Medulla oblongata (tissue), 1 donor: ENCODE measurements around the gene PEX26.
"Not testable (repeated sequence)": the region's sequence is repeated elsewhere in the genome, so short reads cannot be mapped to it uniquely, and the experiment has no call there.

Source experiments
- DNase-seq: peaks from one replicate; pipeline ENCODE4 v3.0.0-alpha.2; 2015; ENCODE audit errors: extremely low spot score

The PEX26 gene

DNA sequence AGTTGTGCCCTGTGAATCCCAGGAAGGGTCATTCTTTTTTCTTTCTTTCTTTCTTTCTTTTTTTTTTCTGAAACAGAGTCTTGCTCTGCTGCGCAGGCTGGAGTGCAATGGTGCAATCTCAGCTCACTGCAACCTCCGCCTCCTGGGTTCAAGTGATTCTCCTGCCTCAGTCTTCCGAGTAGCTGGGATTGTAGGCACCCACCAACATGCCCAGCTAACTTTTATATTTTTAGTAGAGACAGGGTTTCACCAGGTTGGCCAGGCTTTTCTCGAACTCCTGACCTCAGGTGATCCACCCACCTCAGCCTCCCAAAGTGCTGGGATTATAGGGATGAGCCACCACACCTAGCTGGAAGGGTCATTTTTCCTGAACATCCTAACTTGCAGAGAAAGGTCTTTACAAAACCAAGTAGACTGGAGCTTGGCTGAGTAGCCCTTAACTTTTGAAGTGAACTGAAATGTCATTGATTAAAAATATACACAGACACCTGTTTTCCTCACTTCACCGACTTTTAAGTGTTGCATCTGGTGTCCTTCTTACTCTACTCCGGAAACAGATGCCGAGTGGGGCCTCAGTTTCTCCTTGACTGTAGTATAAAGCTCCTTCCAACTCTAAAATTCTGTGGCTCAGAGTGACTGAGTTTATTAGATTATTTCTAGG, 6.4 kb upstream of the PEX26 start:
- not testable (repeated sequence) for DNase-seq

DNA sequence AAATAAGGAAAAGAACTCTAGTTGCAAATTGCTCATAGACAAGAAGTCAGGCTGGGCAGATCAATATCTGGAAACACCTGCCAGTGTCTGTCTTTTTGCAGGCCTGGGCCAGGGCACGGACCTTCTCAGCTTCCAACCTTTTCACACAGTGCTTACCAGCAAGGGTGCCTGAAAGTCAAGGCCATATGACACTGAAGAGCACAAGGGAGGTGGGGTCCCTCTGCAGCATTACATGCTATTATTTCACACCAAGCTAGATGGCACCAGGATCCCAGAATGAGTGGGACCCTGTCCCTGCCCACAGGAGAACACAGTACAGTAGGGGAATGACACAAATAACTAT, 5.9 kb upstream of the PEX26 start:
- DNase-seq, result no peak

DNA sequence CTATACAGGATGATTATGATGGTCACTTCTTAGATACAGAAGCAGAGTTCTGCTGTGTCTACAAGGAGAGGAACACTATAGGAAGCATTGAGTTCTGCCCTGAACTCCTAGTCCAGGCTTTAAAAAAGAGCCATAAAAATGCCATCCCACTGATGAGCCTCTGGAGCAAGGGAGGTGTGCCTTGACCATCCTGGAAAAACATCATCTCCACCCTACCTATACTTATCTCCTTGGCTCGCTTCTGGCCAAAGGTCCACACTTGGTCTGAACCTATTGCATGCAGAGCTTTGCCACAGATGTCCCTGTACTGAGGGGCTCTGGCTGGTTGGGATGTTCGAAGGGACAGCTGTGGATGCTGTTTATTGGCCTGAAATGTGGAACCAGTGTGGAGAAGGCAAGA, 4.3 kb upstream of the PEX26 start:
- no peak for DNase-seq

DNA sequence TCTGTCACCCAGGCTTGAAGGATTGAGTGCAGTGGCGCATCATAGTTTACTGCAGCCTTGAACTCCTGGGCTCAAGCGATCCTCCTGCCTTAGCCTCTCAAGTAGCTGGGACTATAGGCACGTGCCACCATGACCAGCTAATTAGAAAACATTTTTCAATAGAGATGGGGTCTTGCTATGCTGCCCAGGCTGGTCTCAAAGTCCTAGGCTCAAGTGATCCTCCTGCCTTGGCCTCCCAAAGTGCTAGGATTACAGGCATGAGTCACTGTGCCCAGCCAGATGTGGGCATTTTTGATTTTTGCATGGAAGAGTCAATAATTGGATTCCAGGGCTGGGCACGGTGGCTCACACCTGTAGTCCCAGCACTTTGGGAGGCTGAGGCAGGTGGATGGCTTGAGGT, 3.9 kb upstream of the PEX26 start:
- not testable (repeated sequence) for DNase-seq

DNA sequence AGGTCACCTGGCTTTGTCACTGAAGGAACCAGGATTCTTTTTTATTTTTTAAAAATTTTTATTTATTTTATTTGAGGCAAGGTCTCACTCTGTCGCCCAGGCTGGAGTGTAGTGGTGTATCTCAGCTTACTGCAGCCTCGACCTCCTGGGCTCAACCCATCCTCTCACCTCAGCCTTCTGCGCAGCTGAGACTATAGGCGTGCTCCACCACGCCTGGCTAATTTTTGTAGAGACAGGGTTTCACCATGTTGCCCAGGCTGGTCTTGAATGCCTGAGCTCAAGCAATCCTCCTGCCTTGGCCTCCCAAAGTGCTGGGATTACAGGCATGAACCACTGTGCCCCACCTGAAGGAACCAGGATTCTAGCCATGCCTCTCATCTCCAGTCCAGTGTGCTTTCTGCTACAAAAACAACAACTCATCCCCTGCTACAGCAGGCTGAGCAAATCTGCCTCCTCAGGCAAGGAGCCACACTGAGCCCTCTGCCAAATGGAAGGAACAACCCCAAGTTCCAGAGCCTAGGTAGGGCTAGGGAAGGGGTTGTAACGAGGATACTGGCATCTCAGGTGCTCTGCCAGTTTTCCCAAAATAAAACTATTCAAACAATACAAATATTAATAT, 2.6 kb upstream of the PEX26 start:
- DNase-seq, result no peak

DNA sequence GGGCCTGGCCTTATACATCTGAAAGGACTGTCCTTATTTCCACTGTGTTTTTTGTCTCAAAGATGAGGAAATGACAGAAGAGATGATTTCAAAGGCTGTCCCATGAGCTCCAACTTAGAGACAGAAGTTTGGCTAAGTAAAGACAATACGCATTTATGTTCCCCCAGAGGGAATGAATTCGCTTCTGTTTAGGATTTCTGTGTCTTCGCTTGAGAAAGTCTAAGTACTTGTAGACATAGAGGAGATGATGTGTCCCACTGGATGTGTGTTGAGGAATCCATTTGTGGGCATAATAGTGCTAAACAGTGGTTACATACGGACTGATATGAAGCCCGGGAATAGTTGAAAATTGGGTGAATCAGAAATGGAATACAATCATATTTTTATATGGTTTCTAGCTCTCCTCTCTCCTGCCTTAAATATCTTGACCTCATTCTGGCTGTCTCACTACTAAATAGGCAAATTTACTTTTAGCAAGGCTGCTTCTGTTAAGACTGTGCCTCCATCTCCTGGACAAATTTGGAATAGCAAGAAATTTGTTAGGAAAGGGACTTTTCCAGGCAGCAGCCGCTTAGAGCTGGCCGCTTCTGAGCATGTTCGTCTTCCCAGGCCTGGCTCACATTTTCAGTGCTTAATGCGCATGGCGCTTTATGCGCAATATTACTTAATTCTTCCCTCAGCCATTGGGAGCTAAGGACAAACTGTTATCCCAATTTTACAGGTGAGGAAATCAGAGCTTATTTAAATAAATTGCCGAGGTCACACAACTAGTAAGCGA, 1.9 kb upstream of the PEX26 start:
- DNase-seq, result peak; percentile 98

DNA sequence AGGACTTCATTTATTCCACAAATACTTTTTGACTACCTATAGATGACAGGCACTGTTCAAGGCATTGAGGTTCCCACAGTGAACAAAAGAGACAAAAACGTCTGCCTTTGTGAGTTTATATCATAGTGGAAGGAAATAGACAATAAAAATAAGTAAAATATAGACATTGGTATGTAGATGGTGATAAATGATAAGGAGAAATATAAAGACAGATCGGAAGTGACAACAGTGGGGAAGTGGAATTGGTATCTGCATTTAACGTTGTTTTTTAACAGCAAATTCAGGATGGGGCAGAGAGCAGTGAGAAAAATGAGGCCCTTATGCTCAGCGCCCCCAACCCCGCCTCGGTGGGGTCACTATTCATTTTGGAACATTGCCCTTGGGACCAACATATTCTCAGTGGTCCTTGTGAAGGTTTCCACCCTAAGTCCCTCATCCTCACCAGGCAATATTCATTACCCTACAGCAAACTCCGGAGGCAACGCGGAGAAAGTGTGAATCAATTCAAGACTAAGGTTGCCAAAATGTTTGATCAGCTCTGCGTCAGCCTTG, 627 bp upstream of the PEX26 start:
- DNase-seq, result no peak

DNA sequence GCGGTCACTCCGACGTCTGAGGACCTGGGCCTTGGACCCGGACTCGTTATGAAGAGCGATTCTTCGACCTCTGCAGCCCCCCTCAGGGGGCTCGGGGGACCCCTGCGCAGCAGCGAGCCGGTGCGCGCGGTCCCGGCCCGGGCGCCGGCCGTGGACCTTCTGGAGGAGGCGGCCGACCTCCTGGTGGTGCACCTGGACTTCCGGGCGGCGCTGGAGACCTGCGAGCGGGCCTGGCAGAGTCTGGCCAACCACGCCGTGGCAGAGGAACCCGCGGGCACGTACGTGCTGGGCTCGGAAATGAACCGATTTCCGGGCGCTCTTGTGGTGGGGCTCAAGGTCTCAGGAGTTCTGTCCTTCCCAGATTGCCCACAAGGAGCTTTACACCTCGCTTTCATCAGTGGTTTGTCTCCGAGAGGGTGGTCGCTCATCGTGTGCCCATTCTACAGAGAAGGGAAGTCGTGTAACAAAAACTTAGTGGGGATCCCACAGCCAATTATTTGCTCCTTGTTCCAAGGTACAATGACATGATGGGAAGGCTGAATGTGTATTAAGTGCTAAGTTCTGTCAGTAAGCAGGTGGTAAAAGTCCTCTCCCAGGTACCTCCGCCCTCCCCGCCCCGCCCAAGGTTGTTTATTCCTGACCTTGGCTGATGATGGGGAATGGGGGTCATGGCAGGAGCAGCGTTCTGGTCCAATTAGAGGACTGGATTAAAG, 695 bp downstream of the PEX26 start:
- DNase-seq, result no peak

DNA sequence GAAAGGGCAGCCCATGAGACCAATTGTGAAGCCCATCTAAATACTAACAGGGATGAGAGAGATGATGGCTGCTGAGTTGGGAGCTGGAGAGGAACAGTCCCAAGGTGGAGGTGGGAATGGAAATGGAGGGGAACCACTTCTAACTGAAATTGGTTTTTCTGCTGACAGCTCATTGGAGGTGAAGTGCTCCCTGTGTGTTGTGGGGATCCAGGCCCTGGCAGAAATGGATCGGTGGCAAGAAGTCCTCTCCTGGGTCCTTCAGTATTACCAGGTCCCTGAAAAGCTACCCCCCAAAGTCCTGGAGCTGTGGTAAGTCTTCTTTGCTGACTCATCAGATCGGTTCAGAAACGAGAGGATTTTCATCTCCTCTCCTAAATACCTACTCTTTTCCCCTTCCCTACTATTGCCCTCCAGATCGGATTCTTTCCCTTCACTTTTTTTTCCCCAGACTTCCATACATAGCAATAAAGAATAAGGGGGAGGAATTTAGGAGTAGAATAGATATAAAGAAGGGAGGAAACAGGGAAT, 2.0 kb downstream of the PEX26 start:
- DNase-seq, result no peak

DNA sequence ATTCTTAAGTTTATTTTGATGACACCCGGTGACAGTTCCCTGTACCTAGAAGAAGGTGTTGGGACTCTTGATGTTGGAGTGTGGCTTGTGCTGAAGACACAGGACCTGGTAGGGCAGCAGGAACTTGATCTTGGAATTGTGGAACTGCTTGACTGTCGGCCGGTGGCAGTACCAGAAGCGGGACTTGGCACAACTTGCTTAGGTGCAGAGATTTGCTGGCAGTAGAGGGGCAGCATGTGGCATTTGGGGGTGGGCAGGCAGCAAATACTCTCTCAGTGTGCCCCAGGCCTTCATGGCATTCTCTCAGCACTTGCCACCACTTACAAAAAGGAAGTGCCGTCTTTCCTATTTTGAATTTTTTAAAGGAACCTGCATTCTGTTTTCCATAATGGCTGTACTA, 3.6 kb downstream of the PEX26 start:
- no peak for DNase-seq

DNA sequence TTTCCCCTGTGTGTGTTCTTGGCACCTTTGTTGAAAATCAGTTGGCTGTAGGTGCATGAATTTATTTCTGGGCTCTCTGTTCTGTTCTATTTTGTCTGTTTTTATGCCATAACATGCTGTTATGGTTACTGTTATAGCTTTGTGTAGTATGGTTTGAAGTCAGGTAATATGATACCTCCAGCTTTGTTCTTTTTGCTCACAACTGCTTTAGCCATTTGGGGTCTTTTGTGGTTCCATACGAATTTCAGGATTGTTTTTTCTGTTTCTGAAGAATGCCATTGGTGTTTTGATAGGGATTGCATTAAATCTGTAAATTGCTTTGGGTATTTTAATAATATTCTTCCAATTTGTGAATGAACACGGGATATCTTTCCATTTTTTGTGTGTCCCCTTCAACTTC, 4.7 kb downstream of the PEX26 start:
- DNase-seq, result no peak

DNA sequence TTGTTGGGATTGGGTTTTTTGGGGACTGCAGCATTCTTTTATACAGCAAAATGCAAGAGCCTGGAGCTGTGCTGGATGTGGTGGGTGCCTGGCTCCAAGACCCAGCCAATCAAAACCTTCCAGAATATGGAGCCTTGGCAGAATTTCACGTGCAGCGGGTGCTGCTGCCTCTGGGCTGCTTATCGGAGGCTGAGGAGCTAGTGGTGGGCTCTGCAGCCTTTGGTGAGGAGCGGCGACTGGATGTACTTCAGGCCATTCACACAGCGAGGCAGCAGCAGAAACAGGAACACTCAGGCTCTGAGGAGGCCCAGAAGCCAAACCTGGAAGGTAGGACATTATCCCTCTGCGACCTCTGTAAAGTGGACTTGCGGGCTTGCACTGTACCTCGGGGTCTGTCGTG, 5.6 kb downstream of the PEX26 start:
- DNase-seq, result no peak

DNA sequence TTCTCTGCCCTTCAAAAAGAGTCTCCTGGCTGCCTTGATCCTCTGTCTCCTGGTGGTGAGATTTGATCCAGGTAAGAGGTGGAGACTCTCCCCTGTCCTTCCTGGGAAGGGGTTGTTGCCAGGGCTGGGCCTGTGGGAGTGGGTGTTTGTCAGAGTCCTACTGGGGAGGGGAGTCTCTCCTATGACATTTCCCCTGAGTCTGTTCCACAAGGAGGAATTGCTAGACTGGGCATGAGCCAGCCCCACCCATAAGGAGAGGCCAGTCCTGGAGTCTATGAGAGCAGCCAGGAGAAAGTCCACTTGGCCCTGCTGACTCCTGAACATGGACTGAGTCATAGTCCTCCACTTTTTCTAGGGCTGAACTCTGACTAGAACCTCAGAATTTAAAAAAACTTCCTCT, 7.4 kb downstream of the PEX26 start:
- no peak for DNase-seq

DNA sequence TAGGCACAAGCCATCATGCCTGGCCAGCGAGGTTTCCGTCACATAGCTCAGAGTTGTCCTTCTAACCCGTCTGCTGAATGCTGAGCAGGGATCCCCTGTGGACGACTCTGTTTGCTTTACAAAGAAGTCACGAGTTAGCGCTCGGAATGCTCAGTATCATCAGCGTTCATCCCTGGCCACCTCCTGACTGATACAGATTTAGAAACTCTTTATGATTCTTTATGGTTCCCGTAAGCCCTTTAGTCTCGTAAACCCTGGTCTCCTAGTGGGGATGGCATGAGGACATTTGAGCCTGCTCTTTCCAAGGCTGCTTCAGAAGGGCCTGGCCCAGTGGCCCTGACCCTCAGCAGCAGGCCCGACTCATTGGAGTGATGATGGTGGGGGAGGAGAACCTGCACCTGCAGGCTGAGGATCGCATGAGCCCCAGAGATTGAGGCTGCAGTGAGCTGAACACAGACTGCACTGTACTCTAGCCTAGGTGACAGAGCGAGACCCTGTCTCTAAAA, 9.6 kb downstream of the PEX26 start:
- DNase-seq, result no peak

DNA sequence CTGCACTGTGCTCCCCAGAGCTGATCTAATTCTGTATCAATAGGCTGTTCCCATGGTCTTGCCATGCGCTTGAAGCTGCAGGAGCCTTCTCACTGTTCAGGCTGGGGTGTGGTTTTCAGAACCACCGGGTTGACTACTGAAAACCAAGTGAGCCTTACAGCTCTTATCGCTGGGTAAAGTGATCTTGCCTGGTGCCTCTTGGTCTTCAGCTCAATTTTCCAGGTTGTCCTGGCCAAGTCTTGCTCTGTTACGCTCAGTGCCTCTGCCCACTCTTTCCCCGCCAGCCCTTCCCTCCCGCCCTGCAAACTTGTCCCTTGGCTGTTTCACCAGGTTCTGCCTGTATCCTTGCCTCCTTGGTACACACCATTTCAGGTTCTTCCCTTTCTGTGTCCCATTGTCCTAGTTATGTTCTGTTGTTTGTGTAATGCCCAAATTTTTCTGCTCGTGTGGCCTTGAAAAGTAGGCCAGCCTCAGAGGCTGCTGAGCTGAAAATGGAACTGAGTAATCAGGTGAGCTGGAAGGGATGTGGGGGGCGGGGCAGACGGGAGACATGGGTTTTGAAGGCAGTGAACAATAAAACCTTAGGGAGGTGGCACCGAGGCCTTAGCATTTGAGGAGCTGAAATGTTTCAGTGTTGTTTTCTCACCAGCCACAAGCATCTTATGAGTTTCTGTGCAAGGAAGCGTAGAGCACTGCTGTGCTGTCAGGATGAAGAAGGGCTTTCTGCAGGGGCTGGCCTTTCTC, 11.2 kb downstream of the PEX26 start:
- DNase-seq, result no peak

DNA sequence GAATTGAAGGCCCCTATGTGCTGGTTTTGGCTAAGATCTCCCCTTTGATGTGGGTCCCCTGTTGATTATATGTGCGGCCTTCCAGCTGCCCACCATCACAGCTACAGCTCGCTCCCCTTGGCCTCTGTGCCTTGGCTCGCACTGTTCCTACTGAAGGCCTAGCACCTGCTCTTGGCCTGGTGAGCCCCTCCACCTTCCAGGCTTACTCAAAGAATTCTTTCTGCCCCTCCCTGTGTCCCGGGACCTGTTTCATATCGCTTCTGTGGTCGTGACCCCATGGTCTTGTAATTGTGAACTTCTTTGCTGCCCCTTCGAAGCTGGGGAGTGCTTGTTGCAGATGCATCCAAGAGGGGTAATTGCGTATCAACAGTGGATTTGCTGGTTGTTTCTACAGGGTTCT, 12.5 kb downstream of the PEX26 start:
- no peak for DNase-seq

DNA sequence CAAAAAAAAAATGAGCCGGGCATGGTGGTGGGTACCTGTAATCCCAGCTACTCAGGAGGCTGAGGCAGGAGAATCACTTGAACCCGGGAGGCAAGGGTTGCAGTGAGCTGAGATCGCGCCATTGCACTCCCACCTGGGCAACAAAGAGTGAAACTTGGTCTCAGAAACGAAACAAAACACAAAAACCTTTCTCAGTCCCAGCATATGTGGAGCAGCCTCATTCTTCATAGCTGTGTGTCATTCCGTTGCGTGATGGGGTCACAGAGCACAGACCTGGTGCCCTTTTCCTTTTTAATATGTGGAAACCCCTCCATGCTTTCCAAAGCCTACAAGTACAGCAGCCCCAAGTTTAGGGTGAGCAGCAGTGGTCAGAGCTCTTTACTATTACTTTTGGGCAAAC, 13.7 kb downstream of the PEX26 start:
- no peak for DNase-seq

DNA sequence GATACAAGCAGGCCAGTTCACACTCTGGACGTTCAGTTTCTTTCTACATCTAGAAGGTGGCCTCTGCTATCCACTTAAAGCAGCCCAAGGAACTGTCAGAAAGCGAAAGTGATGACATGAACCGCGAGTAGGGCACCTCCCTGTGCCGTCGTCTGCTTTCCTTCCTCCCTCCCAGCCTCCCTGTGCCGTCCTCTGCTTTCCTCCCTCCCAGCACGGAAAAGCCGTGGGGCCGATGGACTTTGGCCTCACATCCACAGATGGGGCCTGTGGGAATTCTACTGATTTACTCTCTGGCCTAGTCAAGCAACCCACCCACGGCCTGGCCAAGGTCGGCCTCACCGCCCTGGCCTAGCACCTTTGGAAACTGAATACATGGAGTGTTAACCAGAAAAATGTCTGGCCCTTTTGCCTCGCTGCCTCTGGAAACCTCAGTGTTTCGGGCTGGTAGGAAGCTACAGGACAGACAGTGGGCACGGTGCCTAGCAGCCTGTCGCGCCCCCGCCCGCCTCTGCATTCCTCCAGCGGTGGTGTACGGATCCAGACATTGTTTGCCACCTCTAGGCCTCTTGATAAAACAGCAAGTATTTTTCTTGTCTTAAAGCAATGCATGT, 14.2 kb downstream of the PEX26 start:
- DNase-seq, result no peak

DNA sequence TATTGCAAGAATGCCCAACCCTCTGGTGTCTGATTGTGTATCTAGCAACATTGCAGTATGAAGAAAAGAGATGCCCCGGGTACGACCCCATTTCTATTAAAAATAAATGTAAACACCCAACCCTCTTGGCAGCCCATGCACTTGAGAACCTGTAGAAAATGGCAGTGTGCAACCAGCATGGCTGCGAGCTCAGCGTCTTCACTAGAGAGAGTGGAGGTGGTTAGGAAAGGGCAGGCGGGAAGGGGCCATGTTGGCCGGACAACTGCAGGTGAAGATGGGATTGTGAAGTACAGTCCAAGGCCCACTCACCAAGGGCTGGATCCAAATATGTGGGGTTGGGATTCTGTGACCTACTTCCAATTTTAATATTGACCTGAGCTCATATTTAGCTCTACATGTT, 15.9 kb downstream of the PEX26 start:
- no peak for DNase-seq

DNA sequence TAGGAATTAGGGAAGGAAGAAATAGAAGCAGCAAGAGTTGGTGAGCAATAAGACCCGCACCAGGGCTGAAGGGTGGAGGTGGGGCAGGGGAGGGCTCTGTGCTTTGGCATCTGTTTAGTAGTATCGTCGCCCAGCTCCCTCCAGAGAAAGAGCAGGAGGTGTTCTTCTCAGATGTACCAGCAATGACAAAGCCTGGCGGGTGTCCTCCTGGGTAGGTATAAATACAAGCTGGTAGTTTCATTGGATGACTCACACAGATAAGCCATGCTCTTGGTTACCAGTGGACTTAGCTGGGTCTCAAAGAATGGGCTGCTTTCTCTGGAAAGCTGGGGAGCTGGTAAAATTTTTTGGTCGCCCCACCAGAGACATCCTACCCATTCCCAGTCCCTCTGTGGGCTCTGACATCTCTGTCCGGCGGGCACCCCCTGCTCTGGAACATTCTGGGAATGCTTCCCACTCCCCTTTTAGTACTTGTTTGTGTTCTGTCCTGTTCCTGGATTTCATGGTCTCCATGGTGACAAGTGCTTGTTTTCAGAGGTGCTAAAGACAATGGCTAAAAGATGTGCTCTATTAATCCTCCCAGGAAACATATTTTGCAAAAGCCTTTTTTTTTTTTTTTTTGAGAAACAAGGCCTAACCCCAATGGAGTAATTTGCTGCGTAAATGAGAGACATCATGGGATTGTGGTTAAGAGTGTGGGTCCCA, 17.5 kb downstream of the PEX26 start:
- DNase-seq, result no peak
